Body of pancreas (tissue), 4 donors: ENCODE measurements around the gene DLG2. TPM values are rescaled to one million over a fixed set of nuclear protein-coding genes. Genes with fewer than 3 reads are reported as not detected.

Experiments
- ATAC-seq: fragments of 150-250 bp; one replicate; pipeline ENCODE4 v1.9.1; 2016
- DNase-seq, 4 donors: peaks; one replicate each; pipeline ENCODE4 v3.0.0-alpha.2; 2019
- H3K27ac ChIP-seq, 4 donors: fragments of 200-600 bp; sonication (generic); 1 replicate in 3 of 4; 2 replicates in 1 of 4; pipeline versions ENCODE4 v1.5.1 to v1.6.1; 2016 to 2019; ENCODE audit warnings: mild to moderate bottlenecking in 1 of 4, mixed read lengths in 1 of 4, moderate library complexity in 1 of 4
- H3K27me3 ChIP-seq, 2 donors: fragments of 200-600 bp; sonication (generic); one replicate each; pipeline ENCODE4 v1.6.0; 2016; ENCODE audit warnings: mild to moderate bottlenecking in 1 of 2
- H3K36me3 ChIP-seq, 2 donors: fragments of 200-600 bp; sonication (generic); replicated peaks in 1 of 2; 2 replicates each; pipeline ENCODE4 v1.5.1; 2016; ENCODE audit warnings: low read depth in 2 of 2; ENCODE audit not compliant: insufficient read depth in 1 of 2
- H3K4me1 ChIP-seq: fragments of 200-600 bp; sonication (generic); one replicate; pipeline ENCODE4 v1.6.0; 2016
- H3K4me3 ChIP-seq, 2 donors: fragments of 200-600 bp; sonication (generic); 1 replicate in 1 of 2; 2 replicates in 1 of 2; pipeline ENCODE4 v1.5.1; 2016 to 2019
- H3K9me3 ChIP-seq, 3 donors: fragments of 200-600 bp; sonication (generic); 1 replicate in 2 of 3; 2 replicates in 1 of 3; pipeline ENCODE4 v1.5.1; 2016
- POLR2A ChIP-seq, 3 donors: fragments of 450-650 bp; IDR thresholded peaks; one replicate each; pipeline ENCODE4 v1.6.1; 2016; ENCODE audit warnings: antibody characterized with exemption in 3 of 3, mild to moderate bottlenecking in 2 of 3
- WGBS, 2 donors: methylation state at CpG; one replicate each; pipeline ENCODE4 v1.1.5; 2017; 5-methylcytosine and 5-hydroxymethylcytosine counted together
- intact Hi-C: fragments of 100-400 bp; cut with DNase I; formaldehyde crosslinking; loops from one replicate; pipeline ENCODE4 v1.15.1; 2023
- total RNA-seq, 2 donors: library from RNA; depleted of rRNA; stranded (reverse); fragments of >200 nt; gene quantifications; one replicate each; pipeline ENCODE4 v1.1.0, GENCODE V29; 2016
- TF ChIP-seq, protein P1 (sequence below), 7 experiments: fragments of 450-650 bp in 4 of 7; fragments of 200-600 bp in 3 of 7; sonication (generic) in 3 of 7; IDR thresholded peaks; one replicate each; pipeline ENCODE4 v1.5.1; 2016 to 2019; ENCODE audit warnings: antibody characterized with exemption in 7 of 7

The DLG2 gene
- total RNA-seq, 2 donors from 2014 or later = 6.0 to 13.2 TPM

DNA sequence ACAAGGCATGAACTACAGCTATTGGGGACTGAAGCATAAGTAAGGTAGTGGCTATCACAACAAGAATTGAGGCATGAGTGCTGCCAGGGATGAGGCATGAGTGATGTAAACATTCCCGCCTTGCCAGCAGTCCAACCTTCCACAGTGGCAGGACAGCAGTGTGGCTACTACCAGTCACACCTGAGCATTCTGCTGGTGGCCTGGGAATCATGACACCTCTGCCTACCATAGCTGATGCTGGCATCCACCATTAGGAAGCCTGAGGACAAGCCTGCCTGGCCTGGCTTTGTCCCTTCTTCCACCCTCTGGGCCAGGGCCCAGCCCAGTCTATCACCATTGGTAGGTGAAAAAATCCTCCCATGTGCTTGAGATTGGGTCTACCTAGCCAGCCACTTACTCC lies 1628.2 kb downstream of the DLG2 start:
- Histone ChIP-seq H3K27me3 (no peaks in the 10 kb centered on the region), H3K27ac (no peak overlapping the region), H3K36me3 (no peaks in the 10 kb centered on the region), H3K4me1 (no peaks in the 10 kb centered on the region), H3K9me3 (peaks cover 0 to 12% (median 0%) of the 10 kb centered on the region in 3 donors), H3K4me3 (no peak overlapping the region)
- DNase-seq = no peak
- WGBS, 2 donors = 86 to 95% methylated on average over 1 of the region's 1 CpG
- intact Hi-C loops = no loop called here
- ATAC-seq = no peak
- TF ChIP-seq, protein P1, sequence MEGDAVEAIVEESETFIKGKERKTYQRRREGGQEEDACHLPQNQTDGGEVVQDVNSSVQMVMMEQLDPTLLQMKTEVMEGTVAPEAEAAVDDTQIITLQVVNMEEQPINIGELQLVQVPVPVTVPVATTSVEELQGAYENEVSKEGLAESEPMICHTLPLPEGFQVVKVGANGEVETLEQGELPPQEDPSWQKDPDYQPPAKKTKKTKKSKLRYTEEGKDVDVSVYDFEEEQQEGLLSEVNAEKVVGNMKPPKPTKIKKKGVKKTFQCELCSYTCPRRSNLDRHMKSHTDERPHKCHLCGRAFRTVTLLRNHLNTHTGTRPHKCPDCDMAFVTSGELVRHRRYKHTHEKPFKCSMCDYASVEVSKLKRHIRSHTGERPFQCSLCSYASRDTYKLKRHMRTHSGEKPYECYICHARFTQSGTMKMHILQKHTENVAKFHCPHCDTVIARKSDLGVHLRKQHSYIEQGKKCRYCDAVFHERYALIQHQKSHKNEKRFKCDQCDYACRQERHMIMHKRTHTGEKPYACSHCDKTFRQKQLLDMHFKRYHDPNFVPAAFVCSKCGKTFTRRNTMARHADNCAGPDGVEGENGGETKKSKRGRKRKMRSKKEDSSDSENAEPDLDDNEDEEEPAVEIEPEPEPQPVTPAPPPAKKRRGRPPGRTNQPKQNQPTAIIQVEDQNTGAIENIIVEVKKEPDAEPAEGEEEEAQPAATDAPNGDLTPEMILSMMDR (IDR thresholded peaks at IDR 0.05) = no peak
- no peak for TF ChIP-seq POLR2A (IDR thresholded peaks at IDR 0.05)

DNA sequence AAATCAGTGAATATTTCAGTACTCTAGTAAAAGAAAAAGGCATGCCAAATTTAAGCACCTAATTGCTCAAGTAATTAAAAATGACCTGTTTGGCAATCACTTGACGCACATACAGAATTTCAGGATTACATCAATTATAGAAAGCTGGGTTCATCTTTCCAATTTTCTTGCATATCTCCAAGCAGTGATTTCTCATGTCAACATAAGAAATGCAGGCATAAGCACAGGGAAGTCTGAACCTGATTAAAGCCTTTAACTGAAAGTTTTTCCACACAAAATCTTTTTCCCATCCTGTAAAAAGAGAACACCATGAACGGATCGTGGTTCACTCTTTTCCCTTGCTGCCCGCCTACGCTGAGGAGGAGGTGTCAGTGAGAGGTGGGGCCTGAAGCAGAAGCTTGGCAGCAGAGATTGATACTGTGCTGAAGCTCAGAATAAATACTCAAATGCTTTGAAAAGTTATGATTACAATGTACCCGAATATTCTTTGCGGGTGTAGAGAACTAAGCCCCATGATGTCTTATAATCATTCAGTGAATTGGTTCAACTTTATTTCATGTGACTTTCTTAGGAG lies 1636.9 kb downstream of the DLG2 start:
- peaks cover 6% of the 10 kb centered on the region for H3K4me1 ChIP-seq
- intact Hi-C loops = no loop called here
- ATAC-seq (peak; percentile 24), DNase-seq (peak in 1 of 4 donors; percentile 4)
- TF ChIP-seq, protein P1 (IDR thresholded peaks at IDR 0.05) = no peak
- no peak for TF ChIP-seq POLR2A (IDR thresholded peaks at IDR 0.05)
- peak overlapping the region in 1 of 4 donors; percentile 32 for H3K27ac ChIP-seq
- WGBS, 2 donors = 44% methylated on average over 7 of the region's 7 CpGs
- H3K27me3 ChIP-seq = no peaks in the 10 kb centered on the region
- no peaks in the 10 kb centered on the region for H3K36me3 ChIP-seq
- no peak overlapping the region for H3K4me3 ChIP-seq
- H3K9me3 ChIP-seq = no peaks in the 10 kb centered on the region

DNA sequence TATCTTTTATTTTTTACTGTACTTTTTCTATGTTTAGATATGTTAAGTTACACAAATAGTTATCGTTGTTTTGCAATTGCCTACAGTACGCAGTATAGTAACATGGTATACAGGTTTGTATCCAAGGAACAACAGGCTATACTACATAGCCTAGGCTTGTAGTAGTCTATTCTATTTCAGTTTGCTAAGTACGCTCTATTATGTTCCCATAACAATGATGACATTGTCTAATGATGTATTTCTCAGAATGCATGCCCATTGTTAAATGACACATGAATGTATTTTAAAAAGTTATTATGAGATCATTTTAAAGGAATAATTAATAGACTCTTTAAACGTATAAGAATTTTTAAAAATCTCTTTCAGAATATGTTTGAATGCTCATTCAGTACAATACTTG lies 1644.3 kb downstream of the DLG2 start:
- no peak overlapping the region for H3K4me3 ChIP-seq
- H3K4me1 ChIP-seq = no peaks in the 10 kb centered on the region
- 91 to 92% methylated on average over 4 of the region's 4 CpGs for WGBS, 2 donors
- no peaks in the 10 kb centered on the region for H3K27me3 ChIP-seq
- no peaks in the 10 kb centered on the region for H3K9me3 ChIP-seq
- intact Hi-C loops = no loop called here
- no peak for ATAC-seq
- no peak for DNase-seq
- H3K36me3 ChIP-seq = no peaks in the 10 kb centered on the region
- no peak overlapping the region for H3K27ac ChIP-seq
- TF ChIP-seq, protein P1 (IDR thresholded peaks at IDR 0.05) = no peak
- no peak for TF ChIP-seq POLR2A (IDR thresholded peaks at IDR 0.05)

DNA sequence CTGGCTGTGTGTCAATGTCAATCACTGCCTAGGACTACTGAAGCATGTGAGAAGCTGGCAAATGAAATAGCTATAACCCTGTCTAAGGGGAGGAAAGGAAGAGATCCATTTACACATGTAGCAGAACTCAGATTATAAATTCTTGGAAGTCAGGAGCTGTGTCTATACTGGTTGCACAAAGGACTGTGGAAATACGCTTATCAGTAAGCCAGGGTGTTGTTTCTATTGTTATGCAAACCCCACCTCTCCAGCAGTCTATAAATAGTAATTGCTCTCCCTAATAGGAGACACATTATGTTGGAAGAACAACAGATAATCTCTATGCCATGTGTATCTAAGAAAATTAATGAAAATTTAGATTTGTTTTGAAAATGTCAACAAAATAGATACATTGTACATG lies 1647.6 kb downstream of the DLG2 start:
- no peaks in the 10 kb centered on the region for H3K36me3 ChIP-seq
- ATAC-seq (no peak), DNase-seq (no peak)
- intact Hi-C loops = no loop called here
- no peaks in the 10 kb centered on the region for H3K4me1 ChIP-seq
- no peaks in the 10 kb centered on the region for H3K9me3 ChIP-seq
- 75 to 94% methylated on average over 1 of the region's 1 CpG for WGBS, 2 donors
- no peak overlapping the region for H3K27ac ChIP-seq
- no peak for TF ChIP-seq POLR2A (IDR thresholded peaks at IDR 0.05)
- TF ChIP-seq, protein P1 (IDR thresholded peaks at IDR 0.05) = no peak
- H3K27me3 ChIP-seq = no peaks in the 10 kb centered on the region
- H3K4me3 ChIP-seq = no peak overlapping the region

DNA sequence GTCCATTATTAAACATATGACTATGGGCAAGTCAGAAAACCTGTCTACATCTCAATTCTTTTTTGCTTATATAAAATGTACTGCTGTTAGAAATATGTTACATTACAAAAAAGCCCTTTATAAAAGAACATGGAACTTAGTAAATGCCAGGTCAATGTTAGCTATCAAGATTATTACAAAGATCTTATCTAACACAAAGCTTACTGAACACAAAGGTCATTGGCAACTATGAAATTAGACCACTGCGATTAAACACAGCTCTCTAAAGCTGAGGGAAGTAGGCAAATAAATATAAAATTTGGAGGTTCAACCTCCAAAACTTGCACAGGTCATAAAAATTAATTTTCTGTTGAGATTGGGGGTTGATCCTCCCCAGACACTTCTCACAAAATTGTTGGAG lies 1648.2 kb downstream of the DLG2 start:
- TF ChIP-seq, protein P1 (IDR thresholded peaks at IDR 0.05) = no peak
- no peak for TF ChIP-seq POLR2A (IDR thresholded peaks at IDR 0.05)
- Histone ChIP-seq H3K4me1 (no peaks in the 10 kb centered on the region), H3K4me3 (no peak overlapping the region), H3K36me3 (no peaks in the 10 kb centered on the region), H3K27me3 (no peaks in the 10 kb centered on the region), H3K9me3 (no peaks in the 10 kb centered on the region), H3K27ac (no peak overlapping the region)
- WGBS, 2 donors = 46 to 73% methylated on average over 1 of the region's 1 CpG
- ATAC-seq (no peak), DNase-seq (no peak)
- intact Hi-C loops = no loop called here
